Activated naive CD8-positive, alpha-beta T cell treated with anti-CD3 and anti-CD28 coated beads, Interleukin-2, amount 50 U/mL, for 16 hours (primary cell): Measurements from ENCODE around the gene SPSB4.

Experiments used
- DNase-seq: peaks from one replicate; pipeline ENCODE4 v3.0.0-alpha.2; 2020; ENCODE audit warnings: low read depth, low spot score

SPSB4 gene

GRCh38 chr3:141073580-141073979 lies 22.4 kb downstream of the SPSB4 start:
- no peak for DNase-seq

- DNase-seq, result no peak
Measured at GRCh38 chr3:141074529-141074928, 23.4 kb downstream of the SPSB4 start.

- DNase-seq, result no peak
Measured at GRCh38 chr3:141076036-141076773, 25.1 kb downstream of the SPSB4 start.

- DNase-seq, result no peak
Measured at GRCh38 chr3:141076797-141077571, 25.8 kb downstream of the SPSB4 start.

- no peak for DNase-seq
Measured at GRCh38 chr3:141077631-141078030, 26.5 kb downstream of the SPSB4 start.

GRCh38 chr3:141078200-141078599 lies 27.1 kb downstream of the SPSB4 start:
- no peak for DNase-seq

- no peak for DNase-seq
Measured at GRCh38 chr3:141080431-141080830, 29.3 kb downstream of the SPSB4 start.

- DNase-seq, result no peak
Measured at GRCh38 chr3:141081141-141081795, 30.1 kb downstream of the SPSB4 start.

- no peak for DNase-seq
Measured at GRCh38 chr3:141082064-141082463, 30.9 kb downstream of the SPSB4 start.

- DNase-seq, result no peak
Measured at GRCh38 chr3:141083226-141083625, 32.1 kb downstream of the SPSB4 start.

GRCh38 chr3:141083836-141084649 lies 32.9 kb downstream of the SPSB4 start:
- no peak for DNase-seq

GRCh38 chr3:141085343-141086070 lies 34.4 kb downstream of the SPSB4 start:
- DNase-seq, result no peak

GRCh38 chr3:141086188-141086587 lies 35.0 kb downstream of the SPSB4 start:
- no peak for DNase-seq

- no peak for DNase-seq
Measured at GRCh38 chr3:141087076-141087777, 36.1 kb downstream of the SPSB4 start.

- DNase-seq, result no peak
Measured at GRCh38 chr3:141087778-141088130, 36.6 kb downstream of the SPSB4 start.

GRCh38 chr3:141089339-141090152 lies 38.4 kb downstream of the SPSB4 start:
- no peak for DNase-seq

GRCh38 chr3:141091426-141091825 lies 40.3 kb downstream of the SPSB4 start:
- no peak for DNase-seq

- no peak for DNase-seq
Measured at GRCh38 chr3:141092663-141093062, 41.5 kb downstream of the SPSB4 start.

- DNase-seq, result no peak
Measured at GRCh38 chr3:141093397-141093796, 42.2 kb downstream of the SPSB4 start.
